DMS79 treated with DMSO at 0.1 percent for 48 hours (cell line): ENCODE data around the gene TOB1.
"Not testable (repeated sequence)": the region's sequence is repeated elsewhere in the genome, so short reads cannot be mapped to it uniquely, and the experiment has no call there.

Experiments used
- DNase-seq: peaks from one replicate; lab custom pipeline; 2025; lab: John Stamatoyannopoulos, UW

Gene TOB1

DNA sequence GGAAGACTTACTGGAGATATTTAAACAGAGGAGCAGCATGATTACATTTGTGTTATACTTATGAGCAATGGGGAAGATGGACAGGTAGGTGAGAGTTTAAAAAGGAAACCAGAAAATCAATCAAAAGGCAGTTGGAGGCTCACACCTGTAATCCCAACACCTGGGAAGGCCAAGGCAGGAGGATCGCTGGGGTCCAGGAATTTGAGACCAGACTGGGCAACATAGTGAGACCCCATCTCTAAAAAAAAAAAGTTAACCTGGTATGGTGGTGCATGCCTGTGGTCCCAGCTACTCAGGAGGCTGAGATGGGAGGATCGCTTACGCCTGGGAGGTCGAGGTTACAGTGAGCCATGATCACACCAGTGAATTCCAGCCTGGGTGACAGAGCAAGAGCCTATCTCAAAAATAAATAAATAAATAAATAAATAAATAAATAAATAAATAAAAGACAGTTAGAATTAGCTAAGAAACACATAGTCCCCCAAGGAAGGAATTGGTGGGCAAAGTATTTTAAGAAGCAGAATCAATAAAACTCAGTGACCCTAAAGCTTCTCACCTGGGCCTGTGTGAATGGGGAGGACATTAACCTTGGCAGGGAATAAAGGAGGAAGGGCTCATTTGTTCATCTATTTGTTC, 32.3 kb upstream of the TOB1 start:
- DNase-seq, result no peak

DNA sequence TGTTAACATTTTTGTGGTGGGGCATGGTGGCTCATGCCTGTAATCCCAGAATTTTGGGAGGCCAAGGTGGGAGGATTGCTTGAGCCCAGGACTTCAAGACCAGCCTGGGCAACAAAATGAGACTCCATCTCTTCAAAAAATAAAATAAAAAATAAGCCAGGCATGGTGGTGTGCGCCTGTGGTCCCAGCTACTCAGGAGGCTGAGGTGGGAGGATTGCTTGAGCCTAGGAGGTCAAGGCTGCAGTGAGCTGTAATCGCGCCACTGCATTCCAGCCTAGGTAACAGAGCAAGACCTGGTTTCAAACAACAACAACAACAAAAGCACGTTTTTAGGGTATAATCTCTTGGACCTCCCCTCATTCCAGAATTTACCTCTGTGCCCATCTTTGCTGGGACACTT, 28.4 kb upstream of the TOB1 start:
- not testable (repeated sequence) for DNase-seq

DNA sequence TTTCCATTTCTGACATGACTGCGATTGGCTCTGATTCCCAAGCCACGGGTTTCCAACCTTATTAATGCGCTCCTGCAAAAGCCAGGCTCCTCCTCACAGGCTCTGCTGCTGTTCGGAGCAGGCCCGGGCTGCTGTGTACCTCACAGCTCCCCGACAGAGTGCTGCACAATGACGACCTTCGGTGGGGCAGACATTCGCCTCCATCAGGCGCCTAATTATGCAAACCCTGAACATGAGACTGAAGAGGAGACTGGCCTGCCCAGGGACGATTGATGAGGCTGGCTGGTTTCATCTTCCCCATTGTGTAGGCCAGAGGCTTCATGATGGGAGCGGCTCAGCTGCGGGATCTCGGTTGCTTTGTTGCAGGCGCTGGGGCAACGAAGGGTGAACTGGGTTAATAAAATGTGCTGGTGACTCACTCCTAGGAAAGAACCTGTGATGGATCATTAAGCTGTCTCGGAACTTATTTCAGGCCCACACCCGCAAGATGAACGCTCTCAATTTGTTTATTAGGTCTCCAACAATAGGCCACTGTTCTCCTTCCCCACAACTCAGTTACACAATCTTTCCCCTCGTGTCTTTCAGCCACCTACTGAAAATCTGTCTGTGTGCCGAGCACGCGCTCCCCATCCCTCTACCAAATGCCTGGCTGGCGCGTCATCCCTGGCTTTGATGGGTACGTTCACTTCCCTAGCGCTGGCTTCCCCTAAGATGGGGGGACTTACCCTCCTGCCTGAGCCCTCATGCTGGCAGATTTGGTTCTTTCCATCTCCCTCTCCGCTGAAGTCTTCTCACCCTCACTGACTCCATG, 27.2 kb upstream of the TOB1 start:
- DNase-seq, result no peak

DNA sequence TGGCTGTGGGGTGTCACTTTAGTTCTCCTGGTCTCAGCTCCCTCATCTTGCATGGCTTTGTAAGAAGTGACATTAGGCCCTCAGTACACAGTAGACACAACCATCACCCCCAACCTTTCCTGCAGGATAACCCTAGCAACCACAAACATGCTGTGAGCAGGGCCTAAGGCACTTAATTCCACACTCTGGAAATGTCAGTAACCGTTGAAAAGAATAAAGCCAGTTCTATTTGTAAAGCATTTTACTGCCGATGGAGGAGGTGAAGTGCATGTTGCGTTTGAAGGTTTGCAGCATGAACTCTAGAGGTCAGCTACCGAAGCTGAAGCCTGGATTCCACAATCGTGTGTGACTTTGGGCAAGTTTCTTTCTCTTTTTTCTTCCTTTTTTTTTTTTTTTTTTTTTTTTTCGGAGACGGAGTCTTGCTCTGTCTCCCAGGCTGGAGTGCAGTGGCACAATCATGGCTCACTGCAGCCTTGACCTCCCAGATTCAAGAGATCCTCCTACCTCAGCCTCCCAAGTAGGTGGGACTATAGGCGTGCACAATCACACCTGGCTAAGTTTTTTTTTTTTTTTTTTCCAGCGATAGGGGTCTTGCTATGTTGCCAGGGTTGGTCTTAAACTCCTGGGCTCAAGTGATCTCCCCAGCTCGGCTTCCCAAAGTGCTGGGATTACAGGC, 26.1 kb upstream of the TOB1 start:
- no peak for DNase-seq

DNA sequence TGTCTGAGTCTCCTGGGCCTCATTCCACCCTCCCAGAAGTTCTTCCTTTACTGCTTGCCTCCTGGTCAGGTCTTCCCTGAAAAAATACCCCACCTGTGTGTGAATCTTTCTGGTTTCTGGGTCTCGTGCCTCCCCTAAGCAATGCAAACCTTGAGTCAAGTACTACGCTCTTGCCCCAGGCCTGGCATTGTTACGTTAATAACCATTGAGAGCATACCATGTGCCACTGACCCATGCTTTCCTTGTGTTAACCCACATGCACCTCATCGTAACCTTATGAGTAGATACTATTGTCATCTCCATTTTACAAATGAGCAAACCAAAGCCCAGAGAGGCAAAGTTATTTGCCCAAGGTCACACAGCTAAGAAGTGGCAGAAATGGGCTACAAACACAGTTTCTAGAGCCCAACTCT, 25.4 kb upstream of the TOB1 start:
- no peak for DNase-seq

DNA sequence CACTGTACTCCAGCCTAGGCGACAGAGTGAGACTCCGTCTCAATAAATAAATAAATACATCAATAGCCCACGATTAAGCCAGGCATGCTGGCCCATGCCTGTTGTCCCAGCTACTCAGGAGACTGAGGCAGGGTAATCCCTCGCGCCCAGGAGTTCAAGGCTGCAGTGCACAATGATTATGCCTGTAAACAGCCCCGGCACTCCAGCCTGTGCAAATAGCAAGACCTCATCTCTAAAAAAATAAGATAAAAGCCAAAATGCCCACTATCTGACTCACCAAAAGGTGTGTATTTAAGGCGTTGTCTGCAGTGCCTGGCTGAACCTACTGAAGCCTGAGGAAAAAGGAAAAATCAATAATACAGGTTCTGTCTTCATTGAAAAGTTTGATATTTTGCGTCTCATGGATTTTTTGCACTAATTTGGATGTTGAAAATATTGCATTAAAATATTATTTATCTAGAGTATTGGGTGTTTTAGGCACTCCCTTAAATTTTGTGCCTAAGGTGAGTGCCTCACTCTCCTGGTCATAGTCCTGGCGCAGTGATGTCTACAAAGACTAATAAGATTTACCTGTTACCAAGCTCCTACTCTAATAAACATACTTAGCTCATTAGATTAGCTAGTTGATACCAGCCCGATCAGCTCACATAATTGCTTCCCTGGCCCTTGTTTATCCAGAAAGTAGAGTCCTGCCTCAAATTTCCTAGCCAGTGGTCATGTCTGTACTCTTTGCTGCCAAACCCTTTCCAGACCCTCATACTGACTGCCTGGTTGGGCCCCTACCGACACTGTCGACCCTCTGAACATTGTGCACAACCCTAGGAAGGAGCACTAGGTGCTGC, 24.7 kb upstream of the TOB1 start:
- DNase-seq, result no peak

DNA sequence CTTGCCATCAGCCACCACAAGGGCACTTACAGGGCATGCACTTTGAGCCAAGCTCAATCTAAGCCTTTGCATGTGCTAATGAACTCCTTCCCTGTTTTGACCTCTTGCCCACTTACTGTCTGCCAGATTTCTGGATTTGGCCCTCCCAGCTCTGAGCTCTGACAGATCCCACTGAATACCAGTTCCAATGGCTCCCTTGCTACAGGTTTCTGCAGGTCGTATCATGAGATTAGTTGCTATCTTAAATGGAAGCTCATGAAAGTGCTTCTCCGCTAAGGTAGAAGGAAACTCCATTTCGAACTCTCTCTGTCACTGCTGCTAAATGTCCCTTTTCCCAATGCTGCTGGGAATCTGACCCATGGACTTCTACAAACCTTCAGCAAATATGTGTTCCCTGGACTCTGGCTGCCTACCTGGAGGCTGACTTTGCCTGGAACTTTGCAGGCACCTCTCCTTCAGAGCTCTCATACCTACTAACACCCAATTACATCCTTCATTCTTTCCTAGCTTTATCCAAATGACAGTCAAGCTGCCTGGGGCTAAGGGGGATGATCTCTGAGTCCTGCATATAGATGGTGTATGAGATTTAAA, 23.5 kb upstream of the TOB1 start:
- no peak for DNase-seq

DNA sequence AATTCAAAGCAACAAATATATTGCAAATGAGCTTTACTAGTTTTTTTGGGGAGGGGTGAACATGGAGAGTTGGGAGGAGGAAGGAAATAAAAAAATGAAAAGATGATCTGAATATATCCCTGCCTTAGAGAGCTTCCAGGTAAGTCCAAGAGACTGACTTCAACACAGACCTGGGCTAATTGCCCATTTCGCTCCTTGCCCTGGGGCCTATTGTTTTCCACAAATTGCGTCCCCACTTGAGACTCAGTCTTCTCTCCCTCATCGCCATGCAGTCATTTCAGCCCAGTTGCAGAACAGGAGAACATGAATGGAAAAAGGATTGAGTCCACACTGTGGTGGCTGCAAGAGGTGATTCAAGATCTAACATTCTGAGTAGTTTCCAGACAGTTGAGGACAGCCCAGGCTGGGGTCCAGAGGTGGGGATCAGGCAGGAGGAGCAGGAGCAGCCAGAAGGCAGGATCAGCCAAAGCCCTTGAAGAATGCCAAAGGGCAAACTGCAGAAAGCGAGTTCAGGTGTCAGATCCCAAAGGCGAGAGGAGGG, 21.6 kb upstream of the TOB1 start:
- no peak for DNase-seq

DNA sequence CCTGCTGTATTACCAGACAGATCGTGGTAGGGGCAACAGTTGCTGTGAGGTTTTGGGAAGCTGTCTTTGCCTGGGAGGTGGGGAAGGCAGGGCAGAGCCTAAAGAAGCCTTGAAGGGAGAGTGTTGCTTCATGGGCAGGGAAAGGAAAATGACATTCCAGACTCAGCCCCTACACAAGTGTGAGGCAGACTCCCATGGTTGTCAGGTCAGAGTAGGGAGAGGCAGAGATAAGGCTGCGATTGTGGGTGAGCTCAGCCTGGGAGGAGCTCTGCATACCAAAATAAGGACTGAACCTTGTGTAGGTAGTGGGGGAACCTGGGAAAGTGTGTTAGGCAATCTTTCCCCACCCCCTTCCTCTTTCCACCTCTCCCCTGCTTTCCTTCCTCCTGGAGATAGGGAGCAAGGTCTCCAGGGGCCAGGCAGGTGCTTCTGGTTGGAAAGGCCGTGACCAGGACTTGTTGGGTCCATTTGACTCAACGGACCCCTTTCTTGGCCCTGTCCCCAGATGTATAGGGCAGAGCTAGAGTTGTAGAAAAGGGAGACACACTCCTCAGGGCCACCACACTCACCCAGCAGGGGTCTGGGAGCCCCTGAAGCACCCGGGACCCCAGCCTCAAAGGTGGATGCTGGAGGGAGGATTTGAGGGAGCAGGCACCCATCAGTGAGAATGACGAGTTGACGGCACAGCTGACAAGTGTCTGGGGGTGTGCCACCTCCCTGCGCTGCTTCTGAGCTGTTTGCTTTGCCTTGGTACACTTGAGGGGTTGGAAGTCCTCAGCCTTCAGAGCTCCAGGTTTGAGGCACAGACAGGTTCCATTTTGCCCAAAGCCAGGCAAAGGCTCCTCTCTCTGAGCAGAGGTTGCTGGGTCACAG, 18.5 kb upstream of the TOB1 start:
- DNase-seq, result no peak

DNA sequence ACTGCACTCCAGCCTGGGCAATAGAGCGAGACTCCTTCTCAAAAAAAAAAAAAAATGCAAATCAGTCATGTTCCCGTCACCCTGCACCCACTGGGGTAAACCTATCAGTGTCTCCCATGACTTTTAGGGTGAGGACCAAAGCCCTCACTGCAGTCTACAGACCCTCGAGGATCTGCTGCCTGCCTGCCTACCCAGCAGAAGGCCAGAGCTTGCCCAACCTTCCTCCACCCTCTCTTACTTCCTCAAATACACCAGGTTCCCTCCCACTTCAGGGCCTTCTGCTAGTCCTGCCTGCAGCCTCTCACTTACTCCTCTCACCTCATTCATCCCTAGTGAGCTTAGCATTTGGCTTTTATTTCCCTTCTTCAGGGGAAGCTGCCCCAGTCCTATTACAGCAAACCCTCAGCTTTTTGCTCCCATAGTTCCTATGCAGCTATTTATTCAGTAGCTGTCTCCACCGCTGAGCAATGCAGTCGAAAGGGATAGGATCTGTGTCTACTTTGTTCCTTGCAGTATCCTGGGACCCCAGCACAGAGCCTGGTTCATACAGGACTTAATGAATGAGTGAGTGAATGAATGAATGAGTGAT, 17.8 kb upstream of the TOB1 start:
- no peak for DNase-seq

DNA sequence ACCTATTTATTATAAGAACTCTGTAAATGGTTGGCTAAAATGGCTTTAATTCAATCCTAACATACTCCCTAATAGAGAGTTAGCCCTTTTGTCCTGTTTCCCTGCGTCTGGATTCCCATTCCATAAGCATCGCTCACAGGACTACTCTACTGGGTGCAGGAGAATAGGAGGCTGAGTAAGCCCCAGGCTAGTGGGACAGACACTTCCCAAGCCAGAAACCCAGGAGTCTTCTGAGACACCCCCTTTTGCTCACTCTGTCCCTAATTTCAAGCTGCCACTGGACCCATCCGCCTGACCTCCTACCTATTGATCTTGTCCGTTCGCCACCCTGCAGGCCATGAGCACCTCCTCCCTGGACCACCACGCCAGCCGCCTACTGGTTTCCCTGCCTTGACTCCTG, 16.7 kb upstream of the TOB1 start:
- DNase-seq, result no peak

DNA sequence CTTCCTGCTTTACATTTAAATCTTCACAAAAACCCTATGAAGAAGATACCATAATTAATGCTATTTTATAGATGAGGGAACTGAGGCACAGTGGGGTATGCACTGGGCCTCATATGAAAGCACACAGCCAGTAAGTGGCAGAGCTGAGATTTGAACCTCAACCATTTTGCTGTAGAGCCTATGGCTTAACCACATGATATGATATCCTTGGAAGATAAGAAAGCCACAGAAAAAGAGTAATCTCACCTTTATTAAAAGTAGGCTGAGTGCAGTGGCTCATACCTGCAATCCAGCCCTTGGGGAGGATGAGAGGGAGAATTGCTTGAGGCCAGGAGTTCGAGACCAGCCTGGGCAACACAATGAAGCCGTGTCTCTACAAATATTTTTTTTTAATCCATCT, 15.0 kb upstream of the TOB1 start:
- DNase-seq, result no peak

DNA sequence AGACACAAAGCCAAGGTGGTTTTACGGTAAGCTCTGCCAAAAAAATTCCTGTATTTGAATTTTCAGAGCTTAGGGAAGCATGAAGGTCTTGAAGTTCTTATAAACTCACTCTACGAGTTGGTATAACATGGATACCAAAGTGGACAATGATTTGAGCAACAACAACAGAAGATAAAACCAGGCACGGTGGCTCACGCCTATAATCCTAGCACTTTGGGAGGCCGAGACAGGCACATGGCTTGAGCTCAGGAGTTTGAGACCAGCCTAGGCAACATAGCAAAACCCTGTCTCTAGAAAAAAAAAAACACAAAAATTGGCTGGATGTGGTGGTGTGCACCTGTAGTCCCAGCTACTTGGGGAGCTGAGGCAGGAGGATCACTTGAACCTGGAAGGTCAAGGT, 12.9 kb upstream of the TOB1 start:
- no peak for DNase-seq

DNA sequence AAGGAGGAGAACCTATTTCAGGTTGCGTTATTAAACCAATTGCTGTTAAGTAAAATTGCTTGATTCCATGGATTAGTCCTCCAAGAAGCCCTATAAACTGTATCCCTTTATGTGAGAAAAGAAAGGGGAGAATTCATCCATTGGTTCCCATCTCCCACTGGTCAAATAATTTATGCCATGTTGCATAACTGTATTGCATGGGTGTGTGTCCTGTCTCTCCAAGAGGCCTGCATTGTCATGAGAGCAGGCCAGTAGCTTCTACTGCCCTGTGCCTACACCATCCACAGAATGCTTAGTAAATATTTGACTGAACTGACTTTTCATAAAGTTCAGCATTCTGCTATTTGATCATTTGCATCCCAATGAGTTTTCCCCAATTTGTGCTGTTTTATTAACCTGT, 11.7 kb upstream of the TOB1 start:
- no peak for DNase-seq

DNA sequence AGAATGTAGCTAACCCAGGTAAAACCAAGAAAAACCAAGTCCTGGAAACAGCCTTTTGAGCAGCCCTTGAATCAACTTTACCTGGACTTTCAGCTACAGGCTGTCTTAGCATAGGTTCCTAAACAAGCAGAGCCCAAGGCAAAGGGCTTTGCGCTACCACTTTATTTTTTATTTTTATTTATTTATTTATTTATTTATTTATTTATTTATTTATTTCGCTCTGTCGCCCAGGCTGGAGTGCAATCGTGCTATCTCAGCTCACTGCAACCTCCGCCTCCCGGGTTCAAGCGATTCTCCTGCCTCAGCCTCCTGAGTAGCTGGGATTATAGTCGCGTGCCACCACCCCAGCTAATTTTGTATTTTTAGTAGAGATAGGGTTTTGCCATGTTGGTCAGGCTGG, 10.9 kb upstream of the TOB1 start:
- not testable (repeated sequence) for DNase-seq

DNA sequence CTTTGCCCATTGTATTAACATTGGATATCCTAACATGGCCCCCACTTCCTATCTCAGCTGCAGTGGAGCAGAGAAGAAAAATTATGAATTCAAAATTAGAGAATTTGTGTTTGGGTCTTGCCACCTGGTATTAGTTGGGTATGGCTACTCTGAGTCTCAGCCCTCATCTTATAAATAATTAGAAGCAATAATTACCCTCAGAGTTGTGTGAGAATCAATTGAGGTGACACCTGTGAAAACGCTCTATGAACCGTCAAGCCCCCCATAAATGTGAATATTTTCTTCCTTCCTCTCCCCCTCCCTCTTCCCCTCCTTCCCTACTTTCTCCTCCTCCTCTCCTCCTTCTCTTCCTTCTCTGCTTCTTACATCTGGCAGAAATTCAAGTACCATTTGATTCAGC, 8.9 kb upstream of the TOB1 start:
- DNase-seq, result no peak

DNA sequence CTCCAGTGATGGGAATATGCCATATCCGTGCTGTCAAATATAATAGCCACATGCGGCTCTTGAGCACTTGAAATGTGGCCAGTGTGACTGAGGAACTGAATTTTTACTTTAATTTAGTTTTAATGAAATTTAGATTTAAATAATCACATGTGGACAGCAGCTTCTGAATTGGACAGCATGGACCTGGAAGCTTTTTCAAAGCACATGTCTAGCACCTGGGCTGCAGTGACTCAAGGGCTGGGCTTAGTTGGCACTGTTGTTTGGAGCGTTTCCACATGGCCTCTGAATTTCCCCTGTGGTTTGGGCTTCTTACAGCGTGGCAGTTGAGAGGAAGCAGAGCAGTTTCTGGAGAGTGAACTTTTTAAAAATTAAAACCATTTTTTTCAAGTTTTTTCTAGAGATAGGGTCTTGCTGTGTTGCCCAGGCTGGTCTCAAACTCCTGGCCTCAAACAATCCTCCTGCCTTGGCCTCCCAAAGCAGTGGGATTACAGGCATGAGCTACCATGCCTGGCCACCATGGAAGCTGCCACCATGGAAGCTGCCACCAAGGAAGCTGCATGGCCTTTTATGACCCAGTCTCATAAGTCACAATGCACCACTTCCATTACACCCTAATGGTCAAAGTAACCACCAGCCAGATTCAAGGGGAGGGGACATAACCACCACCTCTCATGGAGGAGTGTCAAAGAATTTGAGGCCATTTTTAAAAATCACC, 6.7 kb upstream of the TOB1 start:
- no peak for DNase-seq

DNA sequence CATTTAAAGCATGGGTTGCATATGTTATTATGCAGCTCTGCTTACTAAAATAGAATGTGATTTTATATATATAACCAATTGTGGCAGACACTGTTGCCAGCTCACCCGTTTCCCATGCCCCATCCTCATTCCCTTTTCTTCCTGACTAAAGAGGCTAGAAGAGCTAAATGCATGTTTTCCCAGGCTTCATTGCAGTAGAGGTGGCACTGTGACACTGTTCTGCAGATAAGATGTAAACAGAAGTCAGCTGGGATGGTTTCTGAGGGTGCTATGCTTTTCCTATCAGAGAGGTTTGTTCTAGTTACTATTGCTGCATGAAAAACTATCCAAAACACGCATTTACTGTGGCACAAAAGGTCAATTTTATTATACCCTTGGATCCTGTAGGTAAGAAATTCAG, 5.7 kb upstream of the TOB1 start:
- DNase-seq, result no peak

DNA sequence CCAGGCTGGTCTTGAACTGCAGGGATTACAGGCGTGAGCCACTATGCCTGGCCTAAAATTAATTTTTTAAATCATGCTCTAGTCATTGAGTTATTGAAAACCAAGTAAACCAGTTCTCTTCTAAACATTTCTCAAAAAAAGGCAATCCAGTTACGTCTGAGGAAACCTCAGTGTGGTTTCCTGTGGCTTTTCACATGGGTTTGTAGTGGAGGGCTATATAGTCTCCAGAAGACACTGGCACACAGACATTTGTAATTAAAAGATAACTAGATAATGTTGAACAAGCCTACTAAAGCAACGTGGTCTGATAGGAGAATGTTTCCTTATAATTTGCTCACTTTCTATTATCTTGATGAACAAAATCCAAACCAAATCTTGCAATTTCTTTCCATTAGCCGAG, 5.2 kb upstream of the TOB1 start:
- no peak for DNase-seq

DNA sequence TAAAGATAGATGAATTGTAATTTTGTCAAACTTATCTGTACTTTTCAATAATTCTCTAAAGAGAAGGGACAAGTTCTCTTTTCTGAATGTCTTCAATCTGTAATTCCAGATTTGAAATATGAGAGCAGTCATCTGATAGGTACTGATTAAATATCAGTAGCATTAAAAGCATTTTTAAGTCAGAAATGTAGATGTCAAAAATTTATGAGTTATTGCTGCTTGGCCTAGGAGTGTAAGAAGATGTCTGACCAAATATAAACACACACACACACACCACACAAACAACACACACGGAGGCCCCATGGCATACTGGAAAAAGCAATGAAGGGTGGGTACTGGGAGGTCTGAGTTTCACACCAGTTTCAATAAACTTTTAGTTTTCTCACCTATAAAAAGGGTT, 2.4 kb upstream of the TOB1 start:
- DNase-seq, result no peak
